ENCODE data around the gene NCK1.

The NCK1 gene

GRCh38 chr3:136916223-136916622 is 54.2 kb downstream of the NCK1 start:
- DNase-seq (ENCODE audit: low read depth in 2 of 2), result no peak
- TF ChIP-seq CTCF (IDR thresholded peaks at IDR 0.05; ENCODE audit: low read depth, low read length), result no peak
- H3K4me3 ChIP-seq (replicated peaks in 1 of 2; ENCODE audit: low read depth in 2 of 2, low read length in 2 of 2), result no peak overlapping the region

DNA sequence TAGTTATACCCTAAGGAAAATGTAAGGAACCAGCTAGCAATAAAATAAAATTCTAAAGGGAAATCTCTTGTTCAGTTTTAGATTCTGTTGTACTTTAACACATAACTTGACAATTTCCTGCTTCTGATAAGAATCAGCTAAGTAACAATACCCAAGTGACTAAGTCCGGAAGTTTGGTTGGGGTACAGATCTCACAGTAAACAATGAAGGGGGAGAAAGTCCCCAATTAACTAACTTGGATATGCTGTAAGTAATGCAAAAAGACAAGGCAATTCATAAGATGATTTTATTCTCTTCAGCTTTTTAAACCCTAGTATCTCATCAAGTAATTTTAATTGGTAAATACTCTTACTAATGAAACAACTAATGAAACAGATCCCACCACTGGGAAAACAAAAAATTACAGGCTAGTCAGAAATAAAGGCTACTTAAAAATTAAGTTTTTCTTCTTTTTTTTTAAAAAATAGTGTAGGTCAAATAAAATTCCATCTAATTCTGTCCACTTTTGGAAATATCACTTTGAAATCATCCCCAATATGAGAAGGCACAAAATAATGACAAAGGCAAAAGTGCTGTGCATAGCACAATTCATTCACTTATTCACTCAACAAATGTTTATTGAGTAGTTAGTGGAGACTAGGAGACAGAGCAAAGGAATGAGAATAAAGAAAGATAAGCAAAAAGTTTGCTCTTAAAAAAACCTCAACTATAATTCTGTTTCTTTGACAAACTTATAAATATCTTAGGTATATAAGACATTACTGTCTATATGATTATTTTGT is 58.0 kb downstream of the NCK1 start:
- DNase-seq (ENCODE audit: low read depth in 2 of 2), result peak; percentile 27 to 53
- no peak overlapping the region for H3K4me3 ChIP-seq (replicated peaks in 1 of 2; ENCODE audit: low read depth in 2 of 2, low read length in 2 of 2)
- TF ChIP-seq CTCF (IDR thresholded peaks at IDR 0.05; ENCODE audit: low read depth, low read length), result no peak

GRCh38 chr3:136920904-136921611 is 59.0 kb downstream of the NCK1 start:
- no peak for DNase-seq (ENCODE audit: low read depth in 2 of 2)
- no peak for TF ChIP-seq CTCF (IDR thresholded peaks at IDR 0.05; ENCODE audit: low read depth, low read length)
- no peak overlapping the region for H3K4me3 ChIP-seq (replicated peaks in 1 of 2; ENCODE audit: low read depth in 2 of 2, low read length in 2 of 2)

- no peak overlapping the region for H3K4me3 ChIP-seq (replicated peaks in 1 of 2; ENCODE audit: low read depth in 2 of 2, low read length in 2 of 2)
- no peak for TF ChIP-seq CTCF (IDR thresholded peaks at IDR 0.05; ENCODE audit: low read depth, low read length)
- DNase-seq (ENCODE audit: low read depth in 2 of 2), result no peak
Observed at GRCh38 chr3:136925425-136926190, 63.6 kb downstream of the NCK1 start.

DNA sequence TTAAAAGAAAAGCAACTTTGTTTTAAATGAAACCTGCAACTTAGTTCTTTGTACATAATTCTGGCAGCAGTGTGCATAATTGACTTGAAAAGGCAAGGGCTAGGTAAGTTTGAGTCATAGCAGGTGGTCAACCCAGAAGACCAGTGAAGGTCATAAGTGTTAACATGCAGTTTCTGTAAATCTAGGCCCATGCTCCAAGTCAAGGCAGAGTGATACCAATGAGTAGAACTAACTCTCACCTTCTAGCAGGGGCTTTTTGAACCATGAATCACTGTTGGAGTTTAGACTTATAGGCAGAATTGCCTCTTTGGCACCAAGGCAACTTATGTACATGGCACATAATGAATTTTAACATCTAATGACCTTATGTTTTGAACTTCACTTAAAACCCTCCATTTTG is 66.2 kb downstream of the NCK1 start:
- no peak for TF ChIP-seq CTCF (IDR thresholded peaks at IDR 0.05; ENCODE audit: low read depth, low read length)
- H3K4me3 ChIP-seq (replicated peaks in 1 of 2; ENCODE audit: low read depth in 2 of 2, low read length in 2 of 2), result no peak overlapping the region
- no peak for DNase-seq (ENCODE audit: low read depth in 2 of 2)

DNA sequence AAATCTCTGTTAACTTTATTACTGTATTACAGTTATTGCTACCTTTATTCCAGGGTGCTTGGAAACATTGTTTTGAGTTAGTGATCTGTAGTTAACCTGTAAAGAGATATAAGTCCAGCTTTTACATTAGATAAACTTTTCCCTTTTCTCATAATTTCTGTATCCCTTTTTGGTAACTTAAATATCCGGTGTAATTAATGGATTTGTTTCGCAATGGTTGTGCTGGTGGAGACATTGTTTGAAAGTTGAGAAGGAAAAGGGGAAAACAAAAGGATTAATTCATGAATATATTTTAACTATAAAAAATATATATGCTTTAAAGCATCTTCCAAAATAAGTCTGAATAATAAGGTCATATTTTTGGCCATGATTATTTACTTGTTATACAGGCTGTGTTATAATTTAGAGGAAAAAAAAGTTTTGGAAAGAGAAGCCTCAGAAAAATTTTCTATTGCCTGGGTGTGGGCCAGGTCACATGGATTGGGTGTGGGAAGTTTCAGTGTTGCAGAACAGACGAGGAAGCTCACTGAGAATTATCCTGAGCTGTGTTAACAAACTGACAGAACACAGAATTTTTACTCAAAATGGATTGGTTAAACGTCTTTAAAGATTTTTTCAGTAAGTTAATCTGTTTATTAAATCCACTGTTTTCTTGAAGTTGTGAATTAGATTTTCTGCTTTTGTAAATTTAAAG is 68.1 kb downstream of the NCK1 start:
- peak overlapping the region; percentile 14 to 22 for H3K4me3 ChIP-seq (replicated peaks in 1 of 2; ENCODE audit: low read depth in 2 of 2, low read length in 2 of 2)
- DNase-seq (ENCODE audit: low read depth in 2 of 2), result peak; percentile 65 to 68

More for the DNA sequence above, 68.1 kb downstream of the NCK1 start:
- no peak for TF ChIP-seq CTCF (IDR thresholded peaks at IDR 0.05; ENCODE audit: low read depth, low read length)

Measured in cardiac fibroblast (primary cell).